Gastrocnemius medialis (tissue), 4 donors: ENCODE results near the gene MLYCD. TPM values are rescaled to one million over a fixed set of nuclear protein-coding genes. Genes with fewer than 3 reads are reported as not detected.

Experiments used
- ATAC-seq, 2 donors: fragments of 150-250 bp; one replicate each; pipeline ENCODE4 v1.9.1; 2016
- DNase-seq, 2 donors: peaks; one replicate each; pipeline ENCODE4 v3.0.0-alpha.2; 2019
- H3K27ac ChIP-seq, 4 donors: fragments of 200-600 bp; sonication (generic); 1 replicate in 1 of 4; 2 replicates in 3 of 4; pipeline ENCODE4 v1.5.1; 2016 to 2018; ENCODE audit warnings: mild to moderate bottlenecking in 2 of 4, moderate library complexity in 1 of 4
- H3K27me3 ChIP-seq, 3 donors: fragments of 200-600 bp; sonication (generic) in 2 of 3; 1 replicate in 1 of 3; 2 replicates in 2 of 3; pipeline versions ENCODE4 v1.5.1 to v1.6.0; 2016 to 2019; ENCODE audit warnings: mild to moderate bottlenecking in 1 of 3, moderate library complexity in 1 of 3
- H3K36me3 ChIP-seq, 2 donors: fragments of 200-600 bp; sonication (generic) in 1 of 2; one replicate each; pipeline ENCODE4 v1.5.1; 2017 to 2018
- H3K4me1 ChIP-seq, 2 donors: fragments of 200-600 bp; sonication (generic) in 1 of 2; one replicate each; pipeline ENCODE4 v1.5.1; 2016 to 2017; ENCODE audit warnings: mild to moderate bottlenecking in 2 of 2
- H3K4me3 ChIP-seq, 4 donors: fragments of 200-600 bp; sonication (generic) in 3 of 4; 1 replicate in 1 of 4; 2 replicates in 3 of 4; pipeline ENCODE4 v1.5.1; 2016 to 2019; ENCODE audit warnings: mild to moderate bottlenecking in 2 of 4
- H3K9me3 ChIP-seq, 3 donors: fragments of 200-600 bp; sonication (generic) in 2 of 3; 1 replicate in 1 of 3; 2 replicates in 2 of 3; pipeline ENCODE4 v1.5.1; 2016 to 2019
- CTCF ChIP-seq, 5 experiments: fragments of 450-650 bp in 3 of 5; fragments of 200-600 bp in 2 of 5; sonication (generic) in 2 of 5; IDR thresholded peaks in 4 of 5; conservative IDR thresholded peaks in 1 of 5; 1 replicate in 4 of 5; 2 replicates in 1 of 5; pipeline ENCODE4 v1.5.1; 2016 to 2019; ENCODE audit warnings: antibody characterized with exemption in 5 of 5, mild to moderate bottlenecking in 3 of 5, moderate library complexity in 3 of 5
- POLR2A ChIP-seq, 2 donors: fragments of 450-650 bp; IDR thresholded peaks; one replicate each; pipeline ENCODE4 v1.6.1; 2017; ENCODE audit warnings: antibody characterized with exemption in 2 of 2, mild to moderate bottlenecking in 2 of 2, moderate library complexity in 2 of 2
- in situ Hi-C, 4 donors: fragments of 200-750 bp; cut with MboI; loops; one replicate each; pipeline versions ENCODE4 v1.15.0 to v1.8.0; 2017; ENCODE audit warnings: low sequenced_read_pairs in 4 of 4
- intact Hi-C: fragments of 100-400 bp; cut with DNase I; formaldehyde crosslinking; loops from one replicate; pipeline ENCODE4 v1.15.1; 2023; ENCODE audit warnings: low total_unique reads
- total RNA-seq, 4 donors: library from RNA; depleted of rRNA; stranded (reverse); fragments of >200 nt; gene quantifications; one replicate each; pipeline versions ENCODE4 v1.1.0 to v1.2.3, GENCODE V29; 2016

Gene MLYCD
- total RNA-seq, 4 donors from 2014 or later = 10.3 to 20.8 (median 18.4) TPM

GRCh38 chr16:83972256-83973008 is 73.5 kb downstream of the MLYCD start:
- Histone ChIP-seq H3K4me1 (no peaks in the 10 kb centered on the region), H3K36me3 (no peaks in the 10 kb centered on the region), H3K9me3 (no peaks in the 10 kb centered on the region), H3K27ac (no peak overlapping the region), H3K4me3 (no peak overlapping the region), H3K27me3 (peaks cover 0 to 7% (median 0%) of the 10 kb centered on the region in 3 donors)
- ATAC-seq (no peak), DNase-seq (no peak)
- intact Hi-C loops = no loop called here
- in situ Hi-C loops = loop anchor here (10.0 to 25.0 kb wide), 6 partner anchors 82 to 515 kb away; partner anchors contain the start of genes ADAD2 (in 1 of the 4), HSBP1 (in 1 of the 4) and TAF1C (in 1 of the 4)
- TF ChIP-seq POLR2A (IDR thresholded peaks at IDR 0.05) (no peak), CTCF (IDR thresholded peaks at IDR 0.05 in 4 of 5, conservative IDR thresholded peaks at IDR 0.05 in 1 of 5) (no peak)

GRCh38 chr16:83973077-83973476 is 74.2 kb downstream of the MLYCD start:
- DNase-seq (no peak), ATAC-seq (no peak)
- H3K27me3 ChIP-seq = peaks cover 0 to 7% (median 0%) of the 10 kb centered on the region in 3 donors
- H3K4me1 ChIP-seq = no peaks in the 10 kb centered on the region
- H3K4me3 ChIP-seq = no peak overlapping the region
- no peak overlapping the region for H3K27ac ChIP-seq
- H3K9me3 ChIP-seq = no peaks in the 10 kb centered on the region
- no peaks in the 10 kb centered on the region for H3K36me3 ChIP-seq
- no peak for TF ChIP-seq POLR2A (IDR thresholded peaks at IDR 0.05)
- TF ChIP-seq CTCF (IDR thresholded peaks at IDR 0.05 in 4 of 5, conservative IDR thresholded peaks at IDR 0.05 in 1 of 5) = no peak
- in situ Hi-C loops (loop anchor here (10.0 to 25.0 kb wide), 6 partner anchors 82 to 514 kb away; partner anchors contain the start of genes ADAD2 (in 1 of the 4), HSBP1 (in 1 of the 4) and TAF1C (in 1 of the 4)), intact Hi-C loops (no loop called here)

- in situ Hi-C loops (loop anchor here (10.0 to 25.0 kb wide), 6 partner anchors 81 to 514 kb away; partner anchors contain the start of genes ADAD2 (in 1 of the 4), HSBP1 (in 1 of the 4) and TAF1C (in 1 of the 4)), intact Hi-C loops (no loop called here)
- Histone ChIP-seq H3K27me3 (peaks cover 0 to 7% (median 0%) of the 10 kb centered on the region in 3 donors), H3K36me3 (no peaks in the 10 kb centered on the region), H3K27ac (no peak overlapping the region), H3K9me3 (no peaks in the 10 kb centered on the region), H3K4me1 (no peaks in the 10 kb centered on the region), H3K4me3 (no peak overlapping the region)
- TF ChIP-seq POLR2A (IDR thresholded peaks at IDR 0.05) (no peak), CTCF (IDR thresholded peaks at IDR 0.05 in 4 of 5, conservative IDR thresholded peaks at IDR 0.05 in 1 of 5) (no peak)
- ATAC-seq = no peak
- no peak for DNase-seq
Observed at GRCh38 chr16:83973581-83974385, 74.9 kb downstream of the MLYCD start.

- intact Hi-C loops (no loop called here), in situ Hi-C loops (loop anchor here (10.0 to 25.0 kb wide), 6 partner anchors 80 to 513 kb away; partner anchors contain the start of genes ADAD2 (in 1 of the 4), HSBP1 (in 1 of the 4) and TAF1C (in 1 of the 4))
- Histone ChIP-seq H3K4me1 (no peaks in the 10 kb centered on the region), H3K27me3 (peaks cover 0 to 1% (median 0%) of the 10 kb centered on the region in 3 donors), H3K9me3 (no peaks in the 10 kb centered on the region), H3K4me3 (no peak overlapping the region), H3K36me3 (no peaks in the 10 kb centered on the region), H3K27ac (no peak overlapping the region)
- DNase-seq (no peak), ATAC-seq (no peak)
- TF ChIP-seq CTCF (IDR thresholded peaks at IDR 0.05 in 4 of 5, conservative IDR thresholded peaks at IDR 0.05 in 1 of 5) (no peak), POLR2A (IDR thresholded peaks at IDR 0.05) (no peak)
Observed at GRCh38 chr16:83974475-83974874, 75.6 kb downstream of the MLYCD start.
